HG03159 (cell line): ENCODE results near the gene ZFP36.

Experiments
- ATAC-seq: cut with Tn5 transposase; IDR thresholded peaks from one replicate; pipeline ENCODE4 v1.9.1; 2021; ENCODE audit warnings: mild to moderate bottlenecking, moderate library complexity; ENCODE audit not compliant: unreplicated experiment

The ZFP36 gene

DNA sequence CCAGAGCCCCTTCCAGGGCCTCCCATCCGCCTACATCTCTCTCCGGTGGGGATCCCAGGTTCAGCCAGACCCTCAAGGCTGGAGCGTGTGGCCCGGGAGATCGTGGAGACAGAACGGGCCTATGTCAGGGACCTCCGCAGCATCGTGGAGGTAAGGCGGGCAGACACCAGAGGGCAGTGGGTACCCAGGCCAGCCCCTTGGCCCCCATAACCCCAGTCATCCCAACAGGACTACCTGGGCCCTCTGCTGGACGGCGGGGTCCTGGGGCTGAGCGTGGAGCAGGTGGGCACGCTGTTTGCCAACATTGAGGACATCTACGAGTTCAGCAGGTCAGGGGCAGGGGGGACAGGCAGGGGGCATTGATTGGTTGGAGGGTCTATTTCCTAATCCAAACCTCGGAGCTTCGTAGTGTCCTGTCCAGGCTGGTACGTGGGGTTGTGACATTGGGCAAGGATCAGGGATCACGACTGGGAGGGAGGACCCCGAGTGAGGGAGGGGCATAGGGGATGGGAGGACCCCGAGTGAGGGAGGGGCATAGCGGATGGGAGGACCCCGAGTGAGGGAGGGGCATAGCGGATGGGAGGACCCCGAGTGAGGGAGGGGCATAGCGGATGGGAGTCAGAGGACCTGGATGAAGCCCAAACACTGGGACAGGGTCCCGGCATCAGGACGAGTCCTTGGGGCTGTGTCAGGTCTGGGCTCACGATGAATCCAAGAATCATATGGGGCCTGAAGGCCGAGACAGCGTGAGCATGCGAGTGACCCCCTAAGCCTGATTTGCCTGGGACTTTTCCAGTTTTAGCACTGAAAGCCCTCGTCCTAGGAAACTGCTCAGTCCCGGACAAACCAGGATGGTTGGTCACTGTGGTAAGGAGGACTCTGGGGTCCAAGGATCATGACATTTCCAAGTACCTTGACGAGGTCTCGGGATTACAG lies 8.7 kb downstream of the ZFP36 start:
- ATAC-seq = no peak

DNA sequence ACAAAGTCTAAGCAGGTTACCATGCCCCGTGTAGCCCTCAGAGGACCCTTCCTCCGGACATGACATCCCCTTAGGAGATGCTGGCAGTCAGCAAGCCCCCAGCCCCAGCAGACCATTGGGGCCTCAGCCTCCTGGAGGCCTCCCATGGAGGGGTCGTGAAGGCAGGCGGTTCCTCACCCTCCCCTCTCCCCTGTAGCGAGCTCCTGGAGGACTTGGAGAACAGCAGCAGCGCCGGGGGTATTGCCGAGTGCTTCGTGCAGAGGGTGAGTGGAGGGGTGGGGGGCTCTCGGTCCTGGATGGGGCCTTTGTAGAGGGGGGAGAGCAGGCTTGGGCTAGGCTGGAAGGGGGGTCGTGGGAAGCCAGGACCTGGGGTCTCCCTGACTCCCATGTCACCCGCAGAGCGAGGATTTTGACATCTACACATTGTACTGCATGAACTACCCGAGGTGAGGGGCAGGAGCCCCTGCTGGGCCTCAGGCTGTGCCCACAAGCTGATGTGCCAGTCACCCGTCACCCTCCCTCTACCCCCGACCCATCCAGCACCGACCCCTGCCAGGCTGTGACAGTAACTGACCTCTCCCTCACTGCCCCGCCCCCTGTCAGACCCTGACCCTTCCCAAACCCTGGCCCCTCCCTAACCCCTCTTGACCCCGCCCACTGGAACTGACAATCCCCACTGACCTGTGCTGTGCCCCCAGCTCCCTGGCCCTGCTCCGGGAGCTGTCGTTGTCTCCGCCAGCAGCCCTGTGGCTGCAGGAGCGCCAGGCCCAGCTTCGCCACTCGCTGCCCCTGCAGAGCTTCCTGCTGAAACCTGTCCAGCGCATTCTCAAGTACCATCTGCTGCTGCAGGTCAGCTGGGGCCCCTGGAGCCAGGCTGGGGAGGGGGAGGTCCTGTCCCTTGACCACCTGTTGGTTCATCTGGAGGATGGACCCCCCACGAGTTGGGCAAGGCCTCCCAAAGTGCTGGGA lies 9.8 kb downstream of the ZFP36 start:
- ATAC-seq = no peak

- no peak for ATAC-seq
Measured at GRCh38 chr19:39417463-39418181, 11.0 kb downstream of the ZFP36 start.

- no peak for ATAC-seq
Measured at GRCh38 chr19:39419003-39419402, 12.4 kb downstream of the ZFP36 start.

- ATAC-seq = no peak
Measured at GRCh38 chr19:39420769-39421168, 14.1 kb downstream of the ZFP36 start.

DNA sequence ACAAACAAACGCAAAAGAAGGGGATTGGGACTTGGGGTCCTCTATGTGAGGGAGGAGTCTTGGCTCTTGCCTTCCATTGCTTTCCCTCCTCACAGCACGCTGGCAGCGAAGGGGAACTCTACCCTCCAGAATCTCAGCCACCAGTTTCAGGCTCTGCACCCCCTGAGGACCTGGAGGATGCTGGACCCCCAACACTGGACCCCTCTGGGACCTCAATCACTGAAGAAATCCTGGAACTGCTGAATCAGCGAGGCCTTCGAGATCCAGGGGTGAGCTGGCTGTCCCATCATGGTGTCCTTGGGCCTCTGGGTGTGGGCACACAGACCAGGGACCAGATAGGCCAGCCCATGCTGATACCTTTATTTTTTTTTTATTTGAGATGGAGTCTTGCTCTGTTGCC lies 15.4 kb downstream of the ZFP36 start:
- ATAC-seq = no peak

DNA sequence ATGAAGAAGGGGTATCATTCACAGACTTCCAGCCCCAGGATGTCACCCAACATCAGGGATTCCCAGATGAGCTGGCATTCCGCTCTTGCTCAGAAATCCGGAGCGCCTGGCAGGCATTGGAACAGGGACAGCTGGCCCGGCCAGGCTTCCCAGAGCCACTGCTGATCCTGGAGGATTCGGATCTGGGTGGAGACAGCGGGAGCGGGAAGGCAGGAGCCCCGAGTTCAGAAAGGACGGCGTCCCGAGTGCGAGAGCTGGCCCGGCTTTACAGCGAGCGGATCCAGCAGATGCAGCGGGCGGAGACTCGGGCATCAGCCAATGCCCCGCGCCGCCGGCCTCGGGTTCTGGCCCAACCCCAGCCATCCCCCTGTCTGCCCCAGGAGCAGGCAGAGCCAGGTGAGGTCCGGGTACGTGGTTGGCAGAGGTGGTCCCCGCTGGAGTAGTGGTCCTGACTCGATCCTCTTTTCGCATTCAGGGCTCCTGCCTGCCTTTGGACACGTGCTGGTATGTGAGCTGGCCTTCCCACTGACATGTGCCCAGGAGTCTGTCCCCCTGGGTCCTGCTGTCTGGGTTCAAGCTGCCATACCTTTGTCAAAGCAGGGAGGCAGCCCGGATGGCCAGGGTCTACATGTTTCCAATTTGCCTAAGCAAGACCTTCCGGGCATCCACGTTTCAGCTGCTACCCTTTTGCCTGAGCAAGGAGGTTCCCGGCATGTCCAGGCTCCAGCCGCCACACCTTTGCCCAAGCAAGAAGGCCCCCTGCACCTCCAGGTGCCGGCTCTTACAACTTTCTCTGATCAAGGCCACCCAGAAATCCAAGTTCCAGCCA lies 16.8 kb downstream of the ZFP36 start:
- no peak for ATAC-seq

DNA sequence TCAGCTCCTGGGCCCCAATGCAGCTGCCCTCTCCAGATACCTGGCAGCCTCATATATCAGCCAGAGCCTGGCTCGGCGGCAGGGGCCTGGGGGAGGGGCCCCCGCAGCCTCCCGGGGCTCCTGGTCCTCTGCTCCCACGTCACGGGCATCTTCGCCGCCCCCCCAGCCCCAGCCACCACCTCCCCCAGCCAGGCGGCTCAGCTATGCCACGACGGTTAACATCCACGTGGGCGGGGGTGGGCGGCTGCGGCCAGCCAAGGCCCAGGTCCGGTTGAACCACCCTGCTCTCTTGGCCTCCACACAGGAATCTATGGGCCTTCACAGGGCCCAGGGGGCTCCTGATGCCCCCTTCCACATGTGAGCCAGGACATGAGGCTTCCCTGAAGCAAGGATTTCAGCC lies 18.3 kb downstream of the ZFP36 start:
- ATAC-seq = no peak

DNA sequence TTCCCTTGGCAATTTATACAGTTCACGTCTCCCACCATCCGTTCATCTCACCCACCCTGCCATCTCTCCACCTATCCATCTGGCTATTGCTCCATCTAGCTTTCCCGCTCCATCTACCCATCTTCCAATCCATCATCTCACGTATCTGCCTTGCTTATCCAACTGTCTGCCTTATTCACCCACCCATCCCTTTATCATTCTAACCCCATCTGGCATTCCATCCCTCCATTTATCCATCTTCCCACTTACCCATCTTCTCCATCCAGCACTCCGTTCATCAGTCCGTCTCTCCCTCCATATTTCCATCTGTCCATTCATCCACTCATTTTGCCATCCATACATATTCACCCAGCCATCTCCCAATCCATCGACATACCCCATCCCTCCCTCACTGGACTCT lies 19.1 kb downstream of the ZFP36 start:
- ATAC-seq = no peak

- no peak for ATAC-seq
Measured at GRCh38 chr19:39426170-39426569, 19.5 kb downstream of the ZFP36 start.

- ATAC-seq = no peak
Measured at GRCh38 chr19:39427707-39428106, 21.1 kb downstream of the ZFP36 start.

GRCh38 chr19:39428283-39429112 lies 21.9 kb downstream of the ZFP36 start:
- ATAC-seq = no peak

DNA sequence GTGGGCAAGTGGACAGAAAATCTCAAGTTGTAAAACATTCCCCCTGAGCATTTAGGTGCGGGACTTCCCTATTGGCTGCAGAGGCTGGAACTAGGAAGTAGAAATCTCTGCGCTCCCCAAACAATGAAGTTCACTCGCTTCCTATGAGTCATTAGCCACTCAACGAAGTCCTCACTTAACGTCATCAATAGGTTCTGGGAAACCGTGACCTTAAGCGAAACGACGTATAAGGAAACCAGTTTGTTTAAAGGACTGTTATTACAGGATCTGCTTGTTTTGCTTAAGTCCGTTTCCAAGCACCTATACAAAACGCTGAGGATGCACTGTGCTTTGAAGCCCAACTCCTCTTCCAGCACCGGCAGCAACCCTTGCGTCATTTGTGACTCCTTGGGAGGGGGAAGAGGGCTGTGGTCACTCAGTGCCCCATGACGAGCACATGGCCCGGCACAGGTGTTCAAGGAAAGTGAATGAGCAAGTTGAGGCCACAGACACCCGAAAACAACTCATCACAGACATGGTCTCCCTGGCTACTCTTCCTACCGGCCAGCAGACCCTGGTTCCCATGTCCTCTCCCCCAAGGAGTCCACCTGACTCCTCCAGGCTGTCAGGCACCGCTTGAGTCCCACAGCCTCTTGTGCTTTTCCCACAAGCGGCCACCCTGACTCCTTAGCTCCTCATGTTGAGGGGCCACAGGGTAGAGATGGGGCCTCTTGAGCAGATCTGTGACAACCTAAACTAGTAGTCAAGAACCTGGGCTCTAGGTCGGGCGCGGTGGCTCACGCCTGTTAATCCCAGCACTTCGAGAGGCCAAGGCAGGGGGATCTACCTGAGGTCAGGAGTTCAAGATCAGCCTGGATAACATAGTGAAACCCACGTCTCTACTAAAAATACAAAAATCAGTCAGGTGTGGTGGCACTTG lies 24.3 kb downstream of the ZFP36 start:
- ATAC-seq = peak; percentile 44

DNA sequence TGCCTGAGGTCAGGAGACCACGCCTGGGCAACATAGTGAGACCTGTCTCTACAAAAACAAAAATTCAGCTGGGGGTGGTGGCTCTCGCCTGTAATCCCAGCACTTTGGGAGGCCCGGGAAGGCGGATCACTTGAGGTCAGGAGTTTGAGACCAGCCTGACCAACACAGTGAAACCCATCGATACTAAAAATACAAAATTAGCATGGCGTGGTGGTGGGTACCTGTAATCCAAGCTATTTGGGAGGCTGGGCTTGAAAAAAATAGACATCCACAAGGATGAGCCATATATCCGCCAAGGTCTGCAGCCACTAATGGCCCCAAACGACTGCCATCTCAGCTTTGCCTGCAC lies 26.0 kb downstream of the ZFP36 start:
- no peak for ATAC-seq

- no peak for ATAC-seq
Measured at GRCh38 chr19:39433480-39434079, 26.9 kb downstream of the ZFP36 start.

GRCh38 chr19:39434123-39435076 lies 27.8 kb downstream of the ZFP36 start:
- no peak for ATAC-seq
